Amniotic stem cell (primary cell): ENCODE measurements around the gene SARM1.

Source experiments
- DNase-seq: peaks from one replicate; lab custom pipeline; 2025; lab: John Stamatoyannopoulos, UW

The SARM1 gene

GRCh38 chr17:28395968-28396367 is 24.5 kb downstream of the SARM1 start:
- no peak for DNase-seq

GRCh38 chr17:28396635-28397239 is 25.2 kb downstream of the SARM1 start:
- no peak for DNase-seq

GRCh38 chr17:28397275-28397674 is 25.8 kb downstream of the SARM1 start:
- no peak for DNase-seq

- no peak for DNase-seq
Measured at GRCh38 chr17:28397687-28398279, 26.3 kb downstream of the SARM1 start.

DNA sequence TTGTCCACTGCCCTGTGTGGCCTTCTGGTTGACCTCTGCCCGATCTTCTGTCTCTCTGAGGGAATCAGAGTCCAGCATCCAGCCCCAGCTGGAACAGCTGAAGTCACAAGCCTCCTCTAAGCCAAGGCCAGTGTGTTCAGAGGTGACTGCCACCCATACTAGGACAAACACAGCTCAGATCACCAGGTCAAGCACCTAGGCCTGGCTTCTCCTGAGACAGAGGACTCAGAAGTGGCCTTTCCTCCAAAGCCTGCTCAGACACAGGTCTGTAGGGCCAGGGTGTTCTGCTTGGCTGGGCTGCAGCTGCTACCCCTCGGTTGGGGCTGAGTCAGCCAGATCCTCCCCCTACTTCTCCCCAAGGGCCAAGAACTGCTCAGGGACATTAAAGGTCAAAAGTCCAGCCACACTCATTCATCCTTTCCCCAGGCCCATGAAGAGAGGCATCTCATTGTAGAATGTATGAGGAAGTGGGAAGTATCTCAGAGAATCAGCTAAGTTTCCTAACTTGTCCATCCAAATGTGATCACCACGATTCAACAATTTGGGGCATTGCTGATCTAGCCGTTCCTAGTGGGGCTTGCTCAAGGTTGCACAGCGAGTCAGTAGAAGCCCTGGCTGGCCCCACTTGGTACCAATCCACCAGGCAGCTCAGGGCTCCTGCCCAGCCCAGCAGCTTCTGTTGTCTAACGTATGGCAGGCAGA is 26.9 kb downstream of the SARM1 start:
- DNase-seq: no peak

DNA sequence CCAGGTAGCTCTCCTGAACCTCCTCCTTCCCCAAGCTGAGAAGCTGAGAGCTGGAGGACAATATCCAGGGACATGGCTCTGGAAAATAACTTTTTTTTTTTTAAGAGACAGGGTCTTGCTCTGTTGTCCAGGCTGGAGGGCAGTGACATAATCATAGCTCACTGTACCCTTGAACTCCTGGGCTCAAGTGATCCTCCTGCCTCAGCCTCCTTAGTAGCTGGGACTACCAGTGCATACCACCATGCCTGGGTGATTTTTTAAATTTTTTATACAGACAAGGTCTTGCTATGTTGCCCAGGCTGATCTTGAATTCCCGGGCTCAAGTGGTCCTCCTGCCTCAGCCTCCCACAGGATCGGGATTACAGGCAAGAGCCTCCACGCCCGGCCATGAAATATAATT is 28.3 kb downstream of the SARM1 start:
- DNase-seq: no peak

DNA sequence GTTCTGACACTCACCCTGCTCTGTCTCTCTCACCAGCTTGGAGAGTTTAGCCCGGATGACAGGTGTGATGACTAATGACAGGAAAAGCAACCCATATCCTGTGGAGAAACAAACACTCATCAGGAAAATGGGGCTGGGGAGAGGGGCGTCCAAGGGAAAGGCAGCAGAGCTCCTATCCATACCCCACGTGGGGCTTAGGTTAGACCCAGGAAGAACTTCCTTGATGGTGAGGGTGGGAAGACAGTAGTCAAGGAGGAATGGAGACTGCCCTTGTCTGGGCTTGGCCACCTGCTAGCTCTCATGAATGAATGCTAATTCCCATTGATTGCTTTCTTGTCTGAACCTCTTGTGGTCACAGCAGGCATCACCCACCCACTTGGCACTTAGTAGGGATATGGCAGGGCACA is 30.7 kb downstream of the SARM1 start:
- DNase-seq: no peak

GRCh38 chr17:28402844-28403243 is 31.4 kb downstream of the SARM1 start:
- DNase-seq: no peak

GRCh38 chr17:28404007-28404406 is 32.5 kb downstream of the SARM1 start:
- DNase-seq: no peak

- no peak for DNase-seq
Measured at GRCh38 chr17:28404461-28404811, 32.9 kb downstream of the SARM1 start.

DNA sequence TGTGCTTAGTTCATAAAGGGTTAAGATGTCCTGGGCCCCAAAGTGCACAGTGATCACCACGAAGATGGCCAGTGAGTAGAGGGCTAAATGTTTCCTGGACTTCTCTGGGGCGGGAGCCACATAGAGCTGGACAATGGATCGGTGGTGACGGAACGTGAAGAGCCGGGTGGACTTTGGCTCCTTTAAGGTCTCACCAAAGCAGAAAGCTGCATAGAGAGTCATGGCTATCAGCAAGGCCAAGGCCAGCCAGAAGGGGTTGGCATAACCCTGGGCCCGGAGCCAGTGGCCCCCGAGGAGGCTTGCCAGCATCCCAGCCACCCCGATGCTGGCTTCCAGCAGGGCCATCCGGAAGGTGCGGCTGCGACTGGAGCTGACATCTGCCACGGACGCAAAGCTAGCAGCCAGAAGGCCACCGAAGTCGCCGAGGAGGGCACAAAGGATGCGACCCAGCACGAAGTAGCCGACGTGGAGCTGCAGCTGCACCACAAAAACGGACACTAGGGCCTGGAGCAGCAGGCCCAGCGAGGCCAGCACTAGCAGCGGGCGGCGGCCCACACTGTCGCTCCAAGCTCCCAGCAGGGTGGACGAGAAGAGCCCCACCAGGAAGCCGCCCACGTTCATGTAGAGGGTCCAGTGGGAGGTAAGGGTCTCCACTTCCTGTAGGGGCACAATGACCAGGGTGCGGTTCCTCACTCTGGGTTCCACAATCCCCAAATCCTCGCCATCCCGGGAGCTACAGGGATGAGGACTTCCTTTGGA is 33.5 kb downstream of the SARM1 start:
- DNase-seq: no peak

DNA sequence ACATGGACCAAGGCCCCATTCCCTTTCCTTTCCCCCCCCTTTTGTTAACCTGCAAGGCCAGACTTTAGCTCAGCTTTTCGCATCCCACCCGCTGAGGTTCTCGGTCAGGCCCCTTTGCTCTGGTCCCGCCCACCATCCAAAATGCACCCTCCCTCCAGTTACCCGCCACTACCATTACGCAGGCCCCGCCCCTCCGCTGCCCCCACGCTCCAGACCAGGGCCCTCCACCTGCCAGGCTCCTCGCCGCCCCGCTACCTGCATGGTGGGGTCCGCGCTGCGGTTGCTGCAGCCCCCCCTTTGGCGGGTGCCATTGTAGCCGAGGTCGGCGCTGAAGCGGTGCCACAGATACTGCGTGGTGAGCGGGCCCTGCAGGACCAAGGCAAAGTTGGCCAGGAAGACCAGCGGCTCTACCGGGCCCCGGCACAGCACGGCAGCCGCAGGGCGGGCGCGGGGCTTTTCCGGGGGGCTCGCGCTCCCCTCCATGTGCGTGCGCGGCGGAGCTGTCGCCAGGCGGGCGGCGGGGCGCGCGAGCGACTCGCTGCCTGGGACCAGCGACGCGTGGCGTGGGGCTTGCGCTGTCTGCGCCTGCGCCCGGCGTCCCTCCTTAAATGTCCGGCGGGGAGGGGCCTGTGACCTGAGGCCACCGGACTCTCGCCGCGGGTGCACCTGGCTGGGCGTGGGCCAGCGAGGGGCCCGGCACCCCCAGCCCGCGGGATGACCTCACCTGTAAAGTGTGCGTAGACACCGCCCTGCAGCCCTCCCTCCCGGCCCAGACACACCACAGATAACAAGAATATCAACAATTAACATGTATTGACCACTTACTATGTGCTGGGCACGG is 34.4 kb downstream of the SARM1 start, which contains the start of gene SLC46A1:
Gene SLC46A1, minus strand, starts transcription at position 581 of the 841 bp plus-strand sequence. Its CDS starts 98 bp downstream, at position 483.
- DNase-seq: no peak

DNA sequence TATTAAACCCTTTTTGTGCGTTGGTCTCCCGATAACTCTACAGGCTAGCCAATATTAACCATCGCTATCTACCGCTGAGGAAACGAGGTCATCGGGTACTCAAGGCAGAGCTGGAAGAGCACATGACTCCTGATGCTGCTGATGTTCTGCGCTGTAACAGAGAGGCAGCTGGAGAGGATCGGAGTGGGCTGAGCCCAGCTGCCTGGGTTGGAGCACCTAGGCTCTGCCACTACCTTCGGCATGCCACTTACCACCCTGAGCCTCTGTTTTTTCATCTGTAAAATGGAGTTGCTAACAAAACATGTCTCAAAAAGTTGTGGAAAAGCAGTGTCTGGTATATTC is 35.0 kb downstream of the SARM1 start:
- DNase-seq: no peak

- no peak for DNase-seq
Measured at GRCh38 chr17:28407130-28407973, 35.9 kb downstream of the SARM1 start.

DNA sequence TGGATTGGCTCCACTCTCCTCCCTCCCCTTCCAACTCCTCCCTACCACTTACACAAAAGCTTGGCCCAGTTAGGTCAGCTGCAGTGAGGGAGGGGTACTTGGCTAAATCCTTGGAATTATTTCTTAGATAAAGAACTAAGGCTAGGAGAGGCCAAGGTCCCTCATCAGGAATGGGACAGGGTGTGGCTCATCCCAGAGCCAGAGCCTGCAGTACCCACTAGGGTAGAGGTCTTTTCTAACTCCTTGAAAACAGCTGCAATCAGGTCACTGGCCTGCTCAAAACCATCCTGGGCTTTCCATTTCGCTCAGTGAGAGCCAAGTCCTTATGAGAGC is 36.4 kb downstream of the SARM1 start:
- DNase-seq: no peak

DNA sequence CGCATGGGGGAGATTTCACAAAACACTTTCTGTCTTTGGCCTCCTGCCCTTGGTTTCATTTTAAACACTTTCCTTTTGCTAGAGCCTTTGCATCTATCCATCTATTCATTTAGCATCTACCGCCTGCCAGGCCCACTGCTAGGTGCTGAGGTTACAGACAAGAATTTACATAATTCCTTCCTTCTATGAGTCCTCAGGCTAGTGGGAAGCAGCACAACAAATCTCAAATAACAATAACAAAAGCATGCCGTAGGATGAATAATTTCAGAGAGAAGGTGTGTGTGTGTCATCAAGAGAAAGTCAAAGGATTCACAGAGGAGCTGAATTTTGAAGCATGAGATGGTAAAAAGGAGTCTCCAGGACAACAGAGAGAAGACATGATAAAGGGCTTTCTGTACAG is 40.6 kb downstream of the SARM1 start:
- DNase-seq: no peak

DNA sequence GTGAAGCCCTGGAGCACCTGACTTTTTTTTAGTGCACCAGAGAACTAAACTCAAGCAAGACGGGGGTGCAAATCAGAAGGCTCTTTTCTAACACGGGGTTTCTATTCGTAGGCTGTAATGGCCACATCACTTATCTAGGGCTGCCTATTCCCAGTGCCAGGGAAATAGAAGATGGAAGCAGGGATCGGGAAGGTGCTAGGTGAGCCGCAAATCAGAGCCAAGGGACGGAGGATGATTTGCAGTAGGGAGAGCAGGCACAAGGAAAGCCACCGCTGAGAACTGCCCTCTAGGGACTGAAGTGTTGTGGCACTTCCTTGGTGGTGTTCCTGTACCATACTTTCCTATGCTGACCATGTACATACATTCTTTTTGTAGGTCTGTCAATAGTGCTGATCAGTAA is 42.3 kb downstream of the SARM1 start:
- no peak for DNase-seq

GRCh38 chr17:28415886-28416285 is 44.4 kb downstream of the SARM1 start:
- no peak for DNase-seq

DNA sequence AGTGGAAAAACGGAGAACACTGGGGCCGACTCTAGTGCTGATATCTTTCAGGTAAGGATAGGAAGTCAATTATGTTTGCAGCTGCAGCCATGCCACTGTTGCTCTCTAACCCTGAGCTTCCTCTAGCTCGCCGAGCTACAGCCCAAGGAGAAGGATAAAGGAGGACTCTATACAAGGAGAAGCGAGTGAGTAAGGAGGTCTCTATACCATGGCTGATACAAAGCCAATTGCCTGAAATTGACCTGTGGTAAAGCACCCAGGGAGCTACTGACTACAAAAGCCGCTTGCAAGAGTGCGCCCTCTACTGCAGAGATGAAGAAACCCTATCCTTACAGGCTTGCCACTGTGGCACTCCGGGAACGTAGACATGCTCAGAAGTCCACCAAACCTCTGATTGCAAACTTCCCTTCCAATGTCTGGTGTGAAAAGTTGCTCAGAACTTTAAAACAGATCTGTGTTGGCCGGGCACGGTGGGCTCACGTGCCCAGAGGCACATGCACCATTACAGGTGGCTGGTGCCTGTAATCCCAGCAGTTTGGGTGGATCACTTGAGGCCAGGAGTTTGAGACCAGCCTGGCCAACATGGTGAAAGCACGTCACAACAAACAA is 45.3 kb downstream of the SARM1 start:
- no peak for DNase-seq

DNA sequence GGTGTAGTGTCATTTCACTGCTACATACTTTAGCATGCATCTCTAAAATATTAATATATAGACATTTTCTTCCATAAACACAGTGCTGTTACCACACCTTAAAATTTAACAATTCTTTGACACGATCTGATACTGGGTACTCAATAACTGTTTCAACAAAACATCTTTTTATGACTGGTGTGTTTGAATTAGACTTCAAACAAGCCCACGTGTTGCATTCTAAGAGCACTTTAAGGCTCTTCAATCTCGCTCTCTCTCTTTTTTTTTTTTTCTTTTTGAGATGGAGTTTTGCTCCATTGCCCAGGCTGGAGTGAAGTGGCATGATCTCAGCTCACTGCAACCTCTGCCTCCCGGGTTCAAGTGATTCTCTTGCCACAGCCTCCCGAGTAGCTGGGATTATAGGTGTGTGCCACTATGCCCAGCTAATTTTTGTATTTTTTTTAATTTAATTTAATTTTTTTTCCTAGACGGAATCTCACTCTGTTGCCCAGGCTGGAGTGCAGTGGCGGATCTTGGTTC is 50.4 kb downstream of the SARM1 start:
- DNase-seq: no peak

GRCh38 chr17:28425206-28425605 is 53.7 kb downstream of the SARM1 start:
- no peak for DNase-seq
